H1 (cell line): Measurements from ENCODE around the gene LCOR. TPM values are rescaled to one million over a fixed set of nuclear protein-coding genes. Genes with fewer than 3 reads are reported as not detected.

Experiments
- CTCF ChIA-PET: fragments of 300-600 bp; sonication (Branson Sonifier 250); formaldehyde crosslinking; loops from one replicate; lab custom pipeline; 2021; ENCODE audit not compliant: partially characterized antibody; lab: Charles Lee
- POLR2A ChIA-PET: fragments of 300-600 bp; sonication (Branson Sonifier 250); formaldehyde crosslinking; loops from one replicate; lab custom pipeline; 2021; ENCODE audit warnings: inconsistent platforms; ENCODE audit not compliant: partially characterized antibody; lab: Charles Lee
- DNase-seq, 2 experiments: peaks; one replicate each; pipeline versions ENCODE4 v3.0.0 to v3.0.0-alpha.2; 2010 to 2022; ENCODE audit warnings: low spot score in 2 of 2, low read depth in 1 of 2, mixed read lengths in 1 of 2
- FAIRE-seq: peaks from 2 replicates; lab custom pipeline; 2011; peaks lifted over from hg19 to GRCh38; lab: Jason Lieb, UNC
- H2AFZ ChIP-seq: 2 replicates; pipeline ENCODE4 v1.8.1; 2012; ENCODE audit warnings: low read length, inconsistent platforms
- H2AK5ac ChIP-seq: 2 replicates; pipeline ENCODE4 v1.6.1; 2013; ENCODE audit warnings: low read depth, low read length
- H2BK120ac ChIP-seq: replicated peaks from 2 replicates; pipeline ENCODE3; 2013; ENCODE audit warnings: low read depth, low read length, inconsistent platforms
- H2BK12ac ChIP-seq: 2 replicates; pipeline ENCODE4 v1.6.1; 2013; ENCODE audit warnings: low read depth, low read length
- H2BK15ac ChIP-seq: 2 replicates; pipeline ENCODE4 v1.6.1; 2013; ENCODE audit warnings: low read length
- H2BK20ac ChIP-seq: 2 replicates; pipeline ENCODE4 v1.6.1; 2013; ENCODE audit warnings: low read length
- H2BK5ac ChIP-seq: 2 replicates; pipeline ENCODE4 v1.6.1; 2013; ENCODE audit warnings: low read depth, low read length
- H3K14ac ChIP-seq: 2 replicates; pipeline ENCODE4 v1.6.1; 2013; ENCODE audit warnings: inconsistent platforms; ENCODE audit not compliant: insufficient read length
- H3K18ac ChIP-seq: 2 replicates; pipeline ENCODE4 v1.6.1; 2013; ENCODE audit warnings: low read length; ENCODE audit errors: extremely low read depth
- H3K23ac ChIP-seq: 2 replicates; pipeline ENCODE4 v1.6.1; 2013; ENCODE audit warnings: inconsistent platforms; ENCODE audit not compliant: insufficient read length
- H3K23me2 ChIP-seq: 2 replicates; pipeline ENCODE4 v1.6.1; 2013; ENCODE audit warnings: low read depth, low read length
- H3K27ac ChIP-seq: 2 replicates; pipeline ENCODE4 v1.6.1; 2011; ENCODE audit warnings: low read depth, low read length, inconsistent platforms
- H3K27me3 ChIP-seq, 4 experiments: replicated peaks in 1 of 4; 1 replicate in 1 of 4; 2 replicates in 3 of 4; pipeline versions ENCODE4 v1.6.1 to v1.8.1; 2011 to 2013; ENCODE audit warnings: low read length in 3 of 4, mild to moderate bottlenecking in 3 of 4, inconsistent platforms in 2 of 4, mixed read lengths in 2 of 4, moderate library complexity in 1 of 4; ENCODE audit not compliant: control insufficient read depth in 3 of 4, insufficient read depth in 3 of 4; ENCODE audit errors: extremely low read depth in 1 of 4
- H3K36me3 ChIP-seq, 4 experiments: 2 replicates each; pipeline versions ENCODE4 v1.6.1 to v1.8.1; 2011 to 2013; ENCODE audit warnings: mild to moderate bottlenecking in 4 of 4, low read length in 3 of 4, moderate library complexity in 2 of 4, control low read depth in 1 of 4, inconsistent platforms in 1 of 4; ENCODE audit not compliant: insufficient read depth in 4 of 4, control insufficient read depth in 2 of 4
- H3K4ac ChIP-seq: replicated peaks from 2 replicates; pipeline ENCODE3; 2013; ENCODE audit warnings: low read length, low read depth, mixed read lengths, inconsistent platforms; ENCODE audit not compliant: insufficient read length
- H3K4me1 ChIP-seq, 4 experiments: replicated peaks in 1 of 4; 1 replicate in 1 of 4; 2 replicates in 3 of 4; pipeline versions ENCODE4 v1.6.1 to v1.8.1; 2011 to 2013; ENCODE audit warnings: low read length in 3 of 4, inconsistent platforms in 2 of 4, mixed read lengths in 1 of 4; ENCODE audit not compliant: insufficient read depth in 4 of 4, control insufficient read depth in 3 of 4
- H3K4me2 ChIP-seq, 2 experiments: 2 replicates each; pipeline versions ENCODE4 v1.6.1 to v1.8.1; 2011 to 2013; ENCODE audit warnings: low read depth in 2 of 2, low read length in 2 of 2, control low read depth in 1 of 2, inconsistent platforms in 1 of 2, mild to moderate bottlenecking in 1 of 2; ENCODE audit not compliant: insufficient read depth in 1 of 2
- H3K4me3 ChIP-seq, 4 experiments: fragments of 200-600, 300-600 bp in 1 of 4; sonication (generic), shearing (Covaris generic), sonication (Bioruptor Twin) in 1 of 4; 2 replicates each; pipeline versions ENCODE4 v1.5.1 to v1.8.1; 2011 to 2016; ENCODE audit warnings: low read length in 4 of 4, low read depth in 3 of 4, control low read depth in 2 of 4, inconsistent platforms in 2 of 4, mild to moderate bottlenecking in 2 of 4, mixed read lengths in 1 of 4, moderate library complexity in 1 of 4; ENCODE audit not compliant: insufficient read depth in 2 of 4; ENCODE audit errors: extremely low read depth in 1 of 4
- H3K56ac ChIP-seq: replicated peaks from 2 replicates; pipeline ENCODE3; 2013; ENCODE audit warnings: low read depth, mild to moderate bottlenecking, mixed read lengths, low read length, inconsistent platforms; ENCODE audit not compliant: insufficient read length
- H3K79me1 ChIP-seq: 2 replicates; pipeline ENCODE4 v1.6.1; 2013; ENCODE audit warnings: low read depth, low read length, control low read depth
- H3K79me2 ChIP-seq, 2 experiments: 2 replicates each; pipeline versions ENCODE4 v1.6.1 to v1.8.1; 2012 to 2013; ENCODE audit warnings: low read length in 2 of 2, mild to moderate bottlenecking in 2 of 2, inconsistent platforms in 1 of 2; ENCODE audit not compliant: insufficient read depth in 2 of 2, control insufficient read depth in 1 of 2
- H3K9ac ChIP-seq, 4 experiments: replicated peaks in 1 of 4; 1 replicate in 1 of 4; 2 replicates in 3 of 4; pipeline versions ENCODE4 v1.6.1 to v1.8.1; 2011 to 2013; ENCODE audit warnings: low read depth in 3 of 4, low read length in 3 of 4, control low read depth in 2 of 4, mild to moderate bottlenecking in 2 of 4, moderate library complexity in 2 of 4, inconsistent platforms in 1 of 4; ENCODE audit errors: extremely low read depth in 1 of 4
- H3K9me3 ChIP-seq, 2 experiments: 2 replicates each; pipeline versions ENCODE4 v1.6.1 to v1.8.1; 2012 to 2013; ENCODE audit warnings: mild to moderate bottlenecking in 2 of 2, moderate library complexity in 2 of 2, control low read depth in 1 of 2, inconsistent platforms in 1 of 2, low read depth in 1 of 2, low read length in 1 of 2, mixed read lengths in 1 of 2; ENCODE audit not compliant: insufficient read depth in 2 of 2
- H4K20me1 ChIP-seq, 2 experiments: replicated peaks in 1 of 2; 2 replicates each; pipeline versions ENCODE3 to v1.8.1; 2011 to 2013; ENCODE audit warnings: inconsistent platforms in 2 of 2, low read length in 2 of 2, mild to moderate bottlenecking in 1 of 2; ENCODE audit not compliant: insufficient read depth in 2 of 2, control insufficient read depth in 1 of 2
- H4K5ac ChIP-seq: 2 replicates; pipeline ENCODE4 v1.6.1; 2013; ENCODE audit warnings: low read length, low read depth, mixed read lengths, inconsistent platforms; ENCODE audit not compliant: insufficient read length
- H4K8ac ChIP-seq: 2 replicates; pipeline ENCODE4 v1.8.0; 2013; ENCODE audit warnings: mild to moderate bottlenecking, moderate library complexity, low read length, inconsistent platforms; ENCODE audit not compliant: insufficient read depth; ENCODE audit errors: extremely low read depth
- H4K91ac ChIP-seq: replicated peaks from 2 replicates; pipeline ENCODE3; 2013; ENCODE audit warnings: low read length, mixed read lengths, inconsistent platforms; ENCODE audit not compliant: insufficient read length
- BACH1 ChIP-seq: IDR thresholded peaks from 2 replicates; pipeline ENCODE4 v1.6.1; 2012; ENCODE audit warnings: low read length, improper control_type of control experiment
- GTF2F1 ChIP-seq: IDR thresholded peaks from 2 replicates; pipeline ENCODE4 v1.6.1; 2012; ENCODE audit warnings: low read depth, low read length, improper control_type of control experiment, borderline replicate concordance
- JUND ChIP-seq: IDR thresholded peaks from 2 replicates; pipeline ENCODE4 v1.6.1; 2011; ENCODE audit warnings: mild to moderate bottlenecking, improper control_type of control experiment, low read length
- NANOG ChIP-seq: IDR thresholded peaks from 2 replicates; pipeline ENCODE4 v1.6.1; 2011; ENCODE audit warnings: low read length, low read depth, mild to moderate bottlenecking, inconsistent platforms; ENCODE audit not compliant: insufficient read depth, poor library complexity, severe bottlenecking
- WGBS, 2 experiments: shearing (Covaris generic) in 1 of 2; methylation state at CpG; one replicate each; pipeline versions ENCODE4 v1.1.6 to v1.1.7; 2013 to 2015; ENCODE audit warnings: low lambda C conversion rate in 2 of 2, mixed read lengths in 2 of 2, inconsistent platforms in 1 of 2, low coverage in 1 of 2, missing lambda C conversion rate in 1 of 2; ENCODE audit not compliant: insufficient replicate concordance in 2 of 2, insufficient coverage in 1 of 2, insufficient read length in 1 of 2; ENCODE audit errors: extremely low coverage in 1 of 2, missing lambda C conversion rate in 1 of 2; 5-methylcytosine and 5-hydroxymethylcytosine counted together
- polyA plus RNA-seq, 7 experiments: library from polyadenylated mRNA; depleted of rRNA in 3 of 7; stranded (reverse) in 5 of 7; unstranded in 2 of 7; fragments of >200 nt in 5 of 7; fragments of 200-250 nt in 2 of 7; gene quantifications; 1 replicate in 5 of 7; 2 replicates in 1 of 7; 4 replicates in 1 of 7; pipeline versions ENCODE4 v1.2.1 to v1.2.3, GENCODE V29; 2011 to 2013; ENCODE audit warnings: missing spikeins in 2 of 7, mixed read lengths in 2 of 7
- total RNA-seq: library from RNA; stranded (reverse); fragmentation: NEBNext Ultra II Directional; extraction: Animal tissue kit (Norgen Biotek cat#: 25700); gene quantifications from 2 replicates; pipeline ENCODE4 v1.2.1, GENCODE V29; 2021
- TF ChIP-seq, protein P1 (sequence below): IDR thresholded peaks from 2 replicates; pipeline ENCODE4 v1.6.1; 2011; ENCODE audit warnings: low read depth, mild to moderate bottlenecking, low read length; ENCODE audit not compliant: insufficient read depth

The LCOR gene
- total and polyA plus RNA-seq, 2 of the 8 experiments (the other 6 are each of a cell fraction or from before 2014, with no cell fraction given): 4.7 to 25.5 TPM

DNA sequence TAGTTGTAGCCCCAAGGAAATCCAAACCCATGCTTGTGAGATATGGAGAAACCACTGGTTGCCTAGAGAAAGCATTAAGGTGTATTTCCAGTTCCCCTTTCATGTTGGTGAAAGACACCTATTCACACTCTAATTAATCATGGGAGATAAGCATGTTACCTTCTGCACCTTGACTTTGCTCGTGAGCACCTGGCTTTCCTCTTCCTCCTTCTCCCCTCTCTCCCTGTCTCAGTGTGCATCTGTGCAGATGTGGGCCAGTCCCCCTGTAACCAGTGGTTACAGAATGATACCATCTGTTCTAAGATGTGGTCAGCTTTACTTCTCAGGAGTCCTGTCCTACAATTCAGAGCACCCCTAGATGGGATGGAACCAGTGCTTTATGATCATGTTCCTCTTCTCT is 160.6 kb downstream of the LCOR start:
- H4K5ac ChIP-seq: no peak overlapping the region
- CTCF ChIA-PET: interaction anchor here (1.2 to 2.9 kb wide), 2 partner anchors 11 to 71 kb away, joined by 4 to 11 read pairs; no protein-coding TSS in a partner anchor
- no peak overlapping the region for H2BK5ac ChIP-seq
- no peak overlapping the region for H2BK15ac ChIP-seq
- no peaks in the 10 kb centered on the region for H3K9me3 ChIP-seq
- H3K4me1 ChIP-seq: peaks cover 0 to 2% (median 1%) of the 10 kb centered on the region in 4 experiments; a peak in 2 of 7 replicates
- H4K20me1 ChIP-seq: no peaks in the 10 kb centered on the region
- H3K4me3 ChIP-seq: no peak overlapping the region
- no peak overlapping the region for H4K91ac ChIP-seq
- no peaks in the 10 kb centered on the region for H3K36me3 ChIP-seq
- no peak overlapping the region for H4K8ac ChIP-seq
- H3K14ac ChIP-seq: no peak overlapping the region
- H2BK20ac ChIP-seq: no peak overlapping the region
- no peak overlapping the region for H3K4ac ChIP-seq
- no peak overlapping the region for H2AK5ac ChIP-seq
- no peaks in the 10 kb centered on the region for H3K79me2 ChIP-seq
- DNase-seq: no peak
- no peaks in the 10 kb centered on the region for H3K23me2 ChIP-seq
- H2BK12ac ChIP-seq: no peak overlapping the region
- H3K79me1 ChIP-seq: no peaks in the 10 kb centered on the region
- POLR2A ChIA-PET: no interaction called here
- no peak overlapping the region for H2BK120ac ChIP-seq
- WGBS, 2 experiments: 83% methylated on average over 1 of the region's 1 CpG; no CpG with 5 or more reads in 1 of the 2 experiments
- TF ChIP-seq GTF2F1 (no peak), JUND (no peak), NANOG (no peak), BACH1 (no peak)
- TF ChIP-seq, protein P1, sequence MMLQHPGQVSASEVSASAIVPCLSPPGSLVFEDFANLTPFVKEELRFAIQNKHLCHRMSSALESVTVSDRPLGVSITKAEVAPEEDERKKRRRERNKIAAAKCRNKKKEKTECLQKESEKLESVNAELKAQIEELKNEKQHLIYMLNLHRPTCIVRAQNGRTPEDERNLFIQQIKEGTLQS: no peak
- no peak overlapping the region for H3K27ac ChIP-seq
- FAIRE-seq: no peak
- H2AFZ ChIP-seq: no peak overlapping the region
- no peaks in the 10 kb centered on the region for H3K27me3 ChIP-seq
- no peak overlapping the region for H3K4me2 ChIP-seq
- no peak overlapping the region for H3K9ac ChIP-seq
- H3K56ac ChIP-seq: no peak overlapping the region
- no peak overlapping the region for H3K18ac ChIP-seq
- H3K23ac ChIP-seq: no peak overlapping the region
